SK-N-SH (cell line): ENCODE data around the gene DMD. TPM values are rescaled to one million over a fixed set of nuclear protein-coding genes. Genes with fewer than 3 reads are reported as not detected.

Source experiments
- CTCF ChIA-PET: fragments of 300-600, 350-600 bp; formaldehyde crosslinking; extraction: SDS; loops from one replicate; lab custom pipeline; 2021; lab: Yijun Ruan, JAX
- POLR2A ChIA-PET: fragments of 350-600 bp; sonication (Branson Sonifier 250); formaldehyde crosslinking; extraction: SDS; loops from one replicate; lab custom pipeline; 2020; ENCODE audit warnings: antibody characterized with exemption, inconsistent platforms; lab: Yijun Ruan, JAX
- DNase-seq: peaks from one replicate; pipeline ENCODE4 v3.0.0; 2012
- H2AFZ ChIP-seq: fragments of 200-600 bp; sonication (generic); 2 replicates; pipeline ENCODE4 v1.8.1; 2016; ENCODE audit warnings: antibody characterized with exemption, mild to moderate bottlenecking, low read depth
- H3F3A ChIP-seq: fragments of 200-600 bp; sonication (generic); replicated peaks from 2 replicates; pipeline ENCODE3; 2016; ENCODE audit warnings: antibody characterized with exemption, mild to moderate bottlenecking; ENCODE audit not compliant: insufficient read depth
- H3K27ac ChIP-seq, 2 experiments: fragments of 200-500 bp in 1 of 2; fragments of 200-600 bp in 1 of 2; sonication (Bioruptor generic) in 1 of 2; sonication (generic), shearing (Covaris generic) in 1 of 2; 2 replicates each; pipeline versions ENCODE4 v1.5.1 to v1.6.1; 2014 to 2016; ENCODE audit warnings: low read depth in 2 of 2, inconsistent platforms in 1 of 2, low read length in 1 of 2, mild to moderate bottlenecking in 1 of 2, mixed read lengths in 1 of 2
- H3K27me3 ChIP-seq: fragments of 200-600 bp; sonication (generic), shearing (Covaris generic); 2 replicates; pipeline ENCODE4 v1.6.1; 2016; ENCODE audit warnings: mixed run types; ENCODE audit not compliant: insufficient read depth
- H3K36me3 ChIP-seq, 2 experiments: fragments of 200-500 bp in 1 of 2; fragments of 200-600 bp in 1 of 2; sonication (Bioruptor generic) in 1 of 2; sonication (generic) in 1 of 2; replicated peaks in 1 of 2; 2 replicates each; pipeline versions ENCODE3 to v1.5.1; 2014 to 2016; ENCODE audit warnings: low read length in 1 of 2, mild to moderate bottlenecking in 1 of 2; ENCODE audit not compliant: insufficient read depth in 2 of 2, control insufficient read depth in 1 of 2
- H3K4me1 ChIP-seq, 2 experiments: fragments of 200-500 bp in 1 of 2; fragments of 200-600 bp in 1 of 2; sonication (Bioruptor generic) in 1 of 2; sonication (generic), shearing (Covaris generic) in 1 of 2; 2 replicates each; pipeline versions ENCODE4 v1.5.1 to v1.6.1; 2014 to 2016; ENCODE audit warnings: low read depth in 1 of 2, low read length in 1 of 2, mixed run types in 1 of 2; ENCODE audit not compliant: insufficient read depth in 2 of 2, control insufficient read depth in 1 of 2
- H3K4me2 ChIP-seq: fragments of 200-600 bp; sonication (generic), shearing (Covaris generic); 2 replicates; pipeline ENCODE4 v1.6.1; 2017; ENCODE audit warnings: mixed run types
- H3K4me3 ChIP-seq, 2 experiments: fragments of 200-500 bp in 1 of 2; fragments of 200-600 bp in 1 of 2; sonication (Bioruptor generic) in 1 of 2; sonication (generic), shearing (Covaris generic) in 1 of 2; 2 replicates each; pipeline versions ENCODE4 v1.5.1 to v1.8.1; 2014 to 2016; ENCODE audit warnings: low read depth in 2 of 2, inconsistent platforms in 1 of 2, low read length in 1 of 2, mild to moderate bottlenecking in 1 of 2, mixed read lengths in 1 of 2, moderate library complexity in 1 of 2
- H3K79me2 ChIP-seq: fragments of 200-600 bp; sonication (generic); 2 replicates; pipeline ENCODE4 v1.8.1; 2017; ENCODE audit warnings: mild to moderate bottlenecking; ENCODE audit not compliant: insufficient read depth
- H3K9ac ChIP-seq: fragments of 200-600 bp; sonication (generic); 2 replicates; pipeline ENCODE4 v1.6.1; 2017; ENCODE audit warnings: mixed run types
- H3K9me2 ChIP-seq: fragments of 200-600 bp; sonication (generic); 2 replicates; pipeline ENCODE4 v1.6.1; 2017; ENCODE audit warnings: mixed run types
- H3K9me3 ChIP-seq: fragments of 200-600 bp; sonication (generic); 2 replicates; pipeline ENCODE4 v1.6.1; 2017; ENCODE audit warnings: mixed run types, mild to moderate bottlenecking, moderate library complexity
- H4K20me1 ChIP-seq: fragments of 200-600 bp; sonication (generic); 2 replicates; pipeline ENCODE4 v1.6.1; 2017; ENCODE audit warnings: mild to moderate bottlenecking, mixed run types; ENCODE audit not compliant: insufficient read depth
- GABPA ChIP-seq: IDR thresholded peaks from 2 replicates; pipeline ENCODE4 v1.4.0; 2012; ENCODE audit warnings: low read depth, mild to moderate bottlenecking
- MXI1 ChIP-seq: IDR thresholded peaks from 2 replicates; pipeline ENCODE4 v1.6.1; 2012; ENCODE audit warnings: mild to moderate bottlenecking, low read depth, low read length, improper control_type of control experiment
- NFIC ChIP-seq: IDR thresholded peaks from 2 replicates; pipeline ENCODE4 v1.4.0; 2012; ENCODE audit warnings: borderline replicate concordance
- NRF1 ChIP-seq: IDR thresholded peaks from 2 replicates; pipeline ENCODE4 v1.6.1; 2012; ENCODE audit warnings: low read depth, mild to moderate bottlenecking, low read length
- TEAD4 ChIP-seq: IDR thresholded peaks from 2 replicates; pipeline ENCODE4 v1.4.0; 2012; ENCODE audit warnings: mild to moderate bottlenecking, borderline replicate concordance; ENCODE audit not compliant: insufficient read depth
- WGBS: methylation state at CpG from one replicate; pipeline ENCODE4 v1.1.6; 2017; ENCODE audit warnings: low lambda C conversion rate; 5-methylcytosine and 5-hydroxymethylcytosine counted together
- polyA plus RNA-seq, 3 experiments: library from polyadenylated mRNA; depleted of rRNA; stranded (reverse); fragments of >200 nt; gene quantifications; 2 replicates each; pipeline ENCODE4 v1.2.3, GENCODE V29; 2012
- TF ChIP-seq, protein P1 (sequence below): fragments of 200-600 bp; sonication (generic); IDR thresholded peaks from 2 replicates; pipeline ENCODE4 v1.6.1; 2017; ENCODE audit warnings: antibody characterized with exemption, mild to moderate bottlenecking, moderate library complexity
- TF ChIP-seq, protein P2 (sequence below): IDR thresholded peaks from 2 replicates; pipeline ENCODE4 v1.4.0; 2012; ENCODE audit warnings: low read depth, borderline replicate concordance
- TF ChIP-seq, protein P3 (sequence below): IDR thresholded peaks from 2 replicates; pipeline ENCODE4 v1.4.0; 2012; ENCODE audit warnings: low read depth, borderline replicate concordance

DMD gene
- polyA plus RNA-seq, 1 of the 3 experiments (the other 2 are of a cell fraction), result 3.9 TPM

DNA sequence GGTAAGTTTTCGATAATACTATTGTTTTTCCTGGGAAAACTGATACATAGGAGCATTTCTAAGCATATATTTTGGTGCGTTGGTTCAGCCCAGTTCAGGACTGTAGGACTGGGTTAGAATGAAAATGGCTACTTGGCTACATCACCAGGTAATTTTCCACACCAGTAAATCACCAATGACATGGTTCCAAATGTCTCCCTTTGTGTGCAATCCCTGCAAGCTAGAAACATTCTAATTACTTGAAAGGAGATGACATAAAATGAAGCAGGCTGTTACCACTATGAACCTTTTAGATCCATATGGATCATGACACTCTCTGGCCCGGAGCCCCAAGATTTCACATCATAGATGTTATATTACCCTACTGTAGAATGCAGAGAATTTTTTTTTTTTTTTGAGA is 1562.1 kb downstream of the DMD start:
- H3K9ac ChIP-seq, result no peak overlapping the region
- ChIA-PET POLR2A (no interaction called here), CTCF (interaction anchor here (0.8 to 2.4 kb wide), 2 partner anchors 9 to 611 kb away, joined by 3 to 10 read pairs; no protein-coding TSS in a partner anchor)
- H3K9me2 ChIP-seq, result no peaks in the 10 kb centered on the region
- H2AFZ ChIP-seq, result no peak overlapping the region
- H3F3A ChIP-seq, result no peaks in the 10 kb centered on the region
- no peaks in the 10 kb centered on the region for H3K4me1 ChIP-seq
- WGBS, result 37% methylated on average over 3 of the region's 3 CpGs
- H3K4me2 ChIP-seq, result no peak overlapping the region
- no peak overlapping the region for H3K4me3 ChIP-seq
- H3K27ac ChIP-seq, result no peak overlapping the region
- no peak for DNase-seq
- H4K20me1 ChIP-seq, result no peaks in the 10 kb centered on the region
- H3K27me3 ChIP-seq, result no peaks in the 10 kb centered on the region
- H3K9me3 ChIP-seq, result no peaks in the 10 kb centered on the region
- TF ChIP-seq MXI1 (no peak), NRF1 (no peak), NFIC (no peak)
- TF ChIP-seq, protein P1, sequence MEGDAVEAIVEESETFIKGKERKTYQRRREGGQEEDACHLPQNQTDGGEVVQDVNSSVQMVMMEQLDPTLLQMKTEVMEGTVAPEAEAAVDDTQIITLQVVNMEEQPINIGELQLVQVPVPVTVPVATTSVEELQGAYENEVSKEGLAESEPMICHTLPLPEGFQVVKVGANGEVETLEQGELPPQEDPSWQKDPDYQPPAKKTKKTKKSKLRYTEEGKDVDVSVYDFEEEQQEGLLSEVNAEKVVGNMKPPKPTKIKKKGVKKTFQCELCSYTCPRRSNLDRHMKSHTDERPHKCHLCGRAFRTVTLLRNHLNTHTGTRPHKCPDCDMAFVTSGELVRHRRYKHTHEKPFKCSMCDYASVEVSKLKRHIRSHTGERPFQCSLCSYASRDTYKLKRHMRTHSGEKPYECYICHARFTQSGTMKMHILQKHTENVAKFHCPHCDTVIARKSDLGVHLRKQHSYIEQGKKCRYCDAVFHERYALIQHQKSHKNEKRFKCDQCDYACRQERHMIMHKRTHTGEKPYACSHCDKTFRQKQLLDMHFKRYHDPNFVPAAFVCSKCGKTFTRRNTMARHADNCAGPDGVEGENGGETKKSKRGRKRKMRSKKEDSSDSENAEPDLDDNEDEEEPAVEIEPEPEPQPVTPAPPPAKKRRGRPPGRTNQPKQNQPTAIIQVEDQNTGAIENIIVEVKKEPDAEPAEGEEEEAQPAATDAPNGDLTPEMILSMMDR, result no peak
- TF ChIP-seq, protein P2, sequence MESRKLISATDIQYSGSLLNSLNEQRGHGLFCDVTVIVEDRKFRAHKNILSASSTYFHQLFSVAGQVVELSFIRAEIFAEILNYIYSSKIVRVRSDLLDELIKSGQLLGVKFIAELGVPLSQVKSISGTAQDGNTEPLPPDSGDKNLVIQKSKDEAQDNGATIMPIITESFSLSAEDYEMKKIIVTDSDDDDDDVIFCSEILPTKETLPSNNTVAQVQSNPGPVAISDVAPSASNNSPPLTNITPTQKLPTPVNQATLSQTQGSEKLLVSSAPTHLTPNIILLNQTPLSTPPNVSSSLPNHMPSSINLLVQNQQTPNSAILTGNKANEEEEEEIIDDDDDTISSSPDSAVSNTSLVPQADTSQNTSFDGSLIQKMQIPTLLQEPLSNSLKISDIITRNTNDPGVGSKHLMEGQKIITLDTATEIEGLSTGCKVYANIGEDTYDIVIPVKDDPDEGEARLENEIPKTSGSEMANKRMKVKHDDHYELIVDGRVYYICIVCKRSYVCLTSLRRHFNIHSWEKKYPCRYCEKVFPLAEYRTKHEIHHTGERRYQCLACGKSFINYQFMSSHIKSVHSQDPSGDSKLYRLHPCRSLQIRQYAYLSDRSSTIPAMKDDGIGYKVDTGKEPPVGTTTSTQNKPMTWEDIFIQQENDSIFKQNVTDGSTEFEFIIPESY, result no peak
- TF ChIP-seq, protein P3, sequence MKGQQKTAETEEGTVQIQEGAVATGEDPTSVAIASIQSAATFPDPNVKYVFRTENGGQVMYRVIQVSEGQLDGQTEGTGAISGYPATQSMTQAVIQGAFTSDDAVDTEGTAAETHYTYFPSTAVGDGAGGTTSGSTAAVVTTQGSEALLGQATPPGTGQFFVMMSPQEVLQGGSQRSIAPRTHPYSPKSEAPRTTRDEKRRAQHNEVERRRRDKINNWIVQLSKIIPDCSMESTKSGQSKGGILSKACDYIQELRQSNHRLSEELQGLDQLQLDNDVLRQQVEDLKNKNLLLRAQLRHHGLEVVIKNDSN, result no peak
- no peaks in the 10 kb centered on the region for H3K79me2 ChIP-seq
- H3K36me3 ChIP-seq, result no peaks in the 10 kb centered on the region

DNA sequence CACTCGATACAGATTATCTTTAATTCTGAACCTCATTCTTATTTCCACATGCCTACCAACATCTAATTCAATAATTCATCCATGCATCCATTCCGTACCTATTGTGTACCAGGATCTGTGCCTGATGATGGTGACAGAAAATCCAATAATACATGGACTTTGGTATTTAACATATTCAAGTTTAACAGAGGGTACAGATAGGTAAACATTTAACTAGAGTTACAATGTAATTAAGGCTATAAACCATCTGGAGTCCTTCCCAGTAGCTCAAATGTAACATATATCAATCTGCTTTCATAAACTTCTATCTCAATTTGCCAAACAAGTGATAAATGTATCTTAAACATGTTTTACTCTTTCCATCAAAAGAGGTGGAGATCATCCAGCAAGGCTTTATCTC is 1578.0 kb downstream of the DMD start:
- no peak for DNase-seq
- H3K4me3 ChIP-seq, result no peak overlapping the region
- ChIA-PET POLR2A (no interaction called here), CTCF (no interaction called here)
- H3K27me3 ChIP-seq, result no peaks in the 10 kb centered on the region
- H3K4me1 ChIP-seq, result no peaks in the 10 kb centered on the region
- no peaks in the 10 kb centered on the region for H3K79me2 ChIP-seq
- no peak overlapping the region for H3K4me2 ChIP-seq
- no peaks in the 10 kb centered on the region for H3K9me2 ChIP-seq
- H4K20me1 ChIP-seq, result no peaks in the 10 kb centered on the region
- no peak overlapping the region for H3K27ac ChIP-seq
- 37% methylated on average over 2 of the region's 2 CpGs for WGBS
- H3K9ac ChIP-seq, result no peak overlapping the region
- H3F3A ChIP-seq, result no peaks in the 10 kb centered on the region
- H2AFZ ChIP-seq, result no peak overlapping the region
- H3K9me3 ChIP-seq, result no peaks in the 10 kb centered on the region
- no peaks in the 10 kb centered on the region for H3K36me3 ChIP-seq
- TF ChIP-seq TEAD4 (no peak), GABPA (no peak)
